Stomach (tissue), 19 donors: Measurements from ENCODE around the gene KLHL42. TPM values are rescaled to one million over a fixed set of nuclear protein-coding genes. Genes with fewer than 3 reads are reported as not detected.
A peak's percentile ranks its signal among the peaks of the same experiment; 100 is the strongest.

Source experiments
- DNase-seq, 2 donors: peaks; one replicate each; pipeline versions ENCODE4 v3.0.0 to v3.0.0-alpha.2; 2013 to 2019
- H3K27ac ChIP-seq, 5 donors: fragments of 200-600 bp in 4 of 5; sonication (generic) in 4 of 5; one replicate each; pipeline ENCODE4 v1.5.1; 2013 to 2019; ENCODE audit warnings: mild to moderate bottlenecking in 1 of 5, moderate library complexity in 1 of 5
- H3K27me3 ChIP-seq, 3 donors: fragments of 200-600 bp; sonication (generic); one replicate each; pipeline ENCODE4 v1.5.1; 2017 to 2019; ENCODE audit warnings: mixed run types in 1 of 3
- H3K36me3 ChIP-seq, 4 donors: fragments of 200-600 bp; sonication (generic); 1 replicate in 3 of 4; 2 replicates in 1 of 4; pipeline ENCODE4 v1.5.1; 2016 to 2019
- H3K4me1 ChIP-seq, 4 donors: fragments of 200-600 bp; sonication (generic); one replicate each; pipeline ENCODE4 v1.5.1; 2016 to 2019
- H3K4me3 ChIP-seq, 4 donors: fragments of 200-600 bp; sonication (generic) in 3 of 4; one replicate each; pipeline ENCODE4 v1.5.1; 2016 to 2019; ENCODE audit warnings: mild to moderate bottlenecking in 1 of 4
- H3K9me3 ChIP-seq, 4 donors: fragments of 200-600 bp; sonication (generic); one replicate each; pipeline ENCODE4 v1.5.1; 2016 to 2019
- EP300 ChIP-seq: sonication (generic); formaldehyde crosslinking; IDR thresholded peaks from one replicate; pipeline ENCODE4 v1.6.1; 2017; ENCODE audit warnings: antibody characterized with exemption
- POLR2A ChIP-seq, 4 donors: fragments of 450-650 bp; IDR thresholded peaks; one replicate each; pipeline ENCODE4 v1.6.1; 2016; ENCODE audit warnings: antibody characterized with exemption in 4 of 4, control low read depth in 2 of 4, mild to moderate bottlenecking in 1 of 4, moderate library complexity in 1 of 4
- POLR2AphosphoS5 ChIP-seq, 3 donors: sonication (generic); formaldehyde crosslinking; IDR thresholded peaks; one replicate each; pipeline ENCODE4 v1.6.1; 2016; ENCODE audit warnings: antibody characterized with exemption in 3 of 3
- WGBS, 5 donors: extraction: QIAGEN DNeasy Blood & Tissue Kit in 3 of 5; methylation state at CpG; one replicate each; pipeline versions ENCODE4 v1.1.5 to v1.1.7; 2013 to 2018; 5-methylcytosine and 5-hydroxymethylcytosine counted together
- intact Hi-C: fragments of 100-400 bp; cut with DNase I; formaldehyde crosslinking; loops from one replicate; pipeline ENCODE4 v1.15.1; 2023; ENCODE audit warnings: low total_unique reads
- long read RNA-seq, 10 donors: transcript quantifications; one replicate each; lab custom pipeline, GENCODE V29; 2026
- polyA plus RNA-seq, 3 donors: library from polyadenylated mRNA; stranded (reverse); fragments of 200-250 nt; gene quantifications; one replicate each; pipeline ENCODE4 v1.2.3, GENCODE V29; 2013
- total RNA-seq, 5 donors: library from RNA; depleted of rRNA; stranded (reverse); fragments of >200 nt; gene quantifications; one replicate each; pipeline versions ENCODE4 v1.1.0 to v1.2.3, GENCODE V29; 2014 to 2016
- TF ChIP-seq, protein P1 (sequence below), 7 experiments: fragments of 450-650 bp in 4 of 7; fragments of 200-600 bp in 3 of 7; sonication (generic) in 3 of 7; IDR thresholded peaks; one replicate each; pipeline ENCODE4 v1.5.1; 2016 to 2019; ENCODE audit warnings: antibody characterized with exemption in 7 of 7, control low read depth in 2 of 7, mild to moderate bottlenecking in 1 of 7
- donor health status: healthy with polysubstance abuse.
- donor health status: Bipolar disorder and iron deficiency.
- donor health status: healthy.

KLHL42 gene, protein sequence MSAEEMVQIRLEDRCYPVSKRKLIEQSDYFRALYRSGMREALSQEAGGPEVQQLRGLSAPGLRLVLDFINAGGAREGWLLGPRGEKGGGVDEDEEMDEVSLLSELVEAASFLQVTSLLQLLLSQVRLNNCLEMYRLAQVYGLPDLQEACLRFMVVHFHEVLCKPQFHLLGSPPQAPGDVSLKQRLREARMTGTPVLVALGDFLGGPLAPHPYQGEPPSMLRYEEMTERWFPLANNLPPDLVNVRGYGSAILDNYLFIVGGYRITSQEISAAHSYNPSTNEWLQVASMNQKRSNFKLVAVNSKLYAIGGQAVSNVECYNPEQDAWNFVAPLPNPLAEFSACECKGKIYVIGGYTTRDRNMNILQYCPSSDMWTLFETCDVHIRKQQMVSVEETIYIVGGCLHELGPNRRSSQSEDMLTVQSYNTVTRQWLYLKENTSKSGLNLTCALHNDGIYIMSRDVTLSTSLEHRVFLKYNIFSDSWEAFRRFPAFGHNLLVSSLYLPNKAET
- total RNA-seq (100 to 1,000 TPM in 1 of 5 donors, 10 to 100 TPM in 4; 13.3 to 141 (median 54.5) TPM), polyA plus RNA-seq (1 to 10 TPM; 5.1 to 7.7 (median 5.3) TPM)
- long read RNA-seq, donor 1, full-length matches to known transcripts: 6 of 6 reads
- long read RNA-seq, donor 1, partial matches to known transcripts: 0 of 6 reads
- long read RNA-seq, donor 1, other reads (novel, unspliced or antisense): 0 of 6 reads
- long read RNA-seq, donor 2, full-length matches to known transcripts: 11 of 11 reads
- long read RNA-seq, donor 2, partial matches to known transcripts: 0 of 11 reads
- long read RNA-seq, donor 2, other reads (novel, unspliced or antisense): 0 of 11 reads
- long read RNA-seq, donor 3, full-length matches to known transcripts: 3 of 3 reads
- long read RNA-seq, donor 3, partial matches to known transcripts: 0 of 3 reads
- long read RNA-seq, donor 3, other reads (novel, unspliced or antisense): 0 of 3 reads
- long read RNA-seq, donor 4, full-length matches to known transcripts: 3 of 3 reads
- long read RNA-seq, donor 4, partial matches to known transcripts: 0 of 3 reads
- long read RNA-seq, donor 4, other reads (novel, unspliced or antisense): 0 of 3 reads
- long read RNA-seq, donor 5, full-length matches to known transcripts: 5 of 5 reads
- long read RNA-seq, donor 5, partial matches to known transcripts: 0 of 5 reads
- long read RNA-seq, donor 5, other reads (novel, unspliced or antisense): 0 of 5 reads
- long read RNA-seq, donor 6, full-length matches to known transcripts: 13 of 13 reads
- long read RNA-seq, donor 6, partial matches to known transcripts: 0 of 13 reads
- long read RNA-seq, donor 6, other reads (novel, unspliced or antisense): 0 of 13 reads
- long read RNA-seq, donor 7, full-length matches to known transcripts: 13 of 13 reads
- long read RNA-seq, donor 7, partial matches to known transcripts: 0 of 13 reads
- long read RNA-seq, donor 7, other reads (novel, unspliced or antisense): 0 of 13 reads
- long read RNA-seq, donor 8, full-length matches to known transcripts: 7 of 7 reads
- long read RNA-seq, donor 8, partial matches to known transcripts: 0 of 7 reads
- long read RNA-seq, donor 8, other reads (novel, unspliced or antisense): 0 of 7 reads
- long read RNA-seq, donor 9, full-length matches to known transcripts: 5 of 5 reads
- long read RNA-seq, donor 9, partial matches to known transcripts: 0 of 5 reads
- long read RNA-seq, donor 9, other reads (novel, unspliced or antisense): 0 of 5 reads
- long read RNA-seq, donor 10, full-length matches to known transcripts: 3 of 3 reads
- long read RNA-seq, donor 10, partial matches to known transcripts: 0 of 3 reads
- long read RNA-seq, donor 10, other reads (novel, unspliced or antisense): 0 of 3 reads

DNA sequence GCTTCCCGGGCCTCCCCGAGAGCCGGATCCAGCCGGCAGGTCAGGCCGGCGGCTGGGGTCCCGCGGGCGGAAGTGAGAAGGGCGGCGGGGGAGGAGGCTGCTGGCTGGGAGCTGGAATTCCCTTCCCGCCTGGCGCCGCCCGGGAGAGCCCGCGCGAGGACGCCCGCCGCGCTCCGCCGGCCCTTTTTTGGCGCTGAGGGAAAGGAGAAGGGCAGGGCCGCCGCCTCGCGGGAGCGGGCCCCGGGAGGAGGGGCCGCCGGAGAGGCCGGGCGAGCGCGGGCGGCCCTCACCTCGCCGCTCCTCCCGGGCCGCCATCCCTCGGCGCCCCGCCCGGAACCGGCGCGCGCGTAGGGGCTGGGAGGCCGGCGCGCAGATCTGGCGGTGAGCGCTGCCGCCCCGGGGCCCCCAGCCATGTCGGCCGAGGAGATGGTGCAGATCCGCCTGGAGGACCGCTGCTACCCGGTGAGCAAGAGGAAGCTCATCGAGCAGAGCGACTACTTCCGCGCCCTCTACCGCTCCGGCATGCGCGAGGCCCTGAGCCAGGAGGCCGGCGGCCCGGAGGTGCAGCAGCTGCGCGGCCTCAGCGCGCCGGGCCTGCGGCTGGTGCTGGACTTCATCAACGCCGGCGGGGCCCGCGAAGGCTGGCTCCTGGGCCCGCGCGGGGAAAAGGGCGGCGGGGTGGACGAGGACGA, at the start of gene KLHL42, which contains the start of gene MANSC4:
Gene KLHL42, plus strand, starts transcription at position 314 of the 692 bp plus-strand sequence. Its CDS starts 98 bp downstream, at position 412.
Gene MANSC4, minus strand, starts transcription at position 317 of the 692 bp plus-strand sequence. CDS start 8,960 bp downstream, outside the sequence.
- peak in 2 of 3 donors; percentile 20 to 37 for TF ChIP-seq POLR2AphosphoS5 (IDR thresholded peaks at IDR 0.05)
- TF ChIP-seq, protein P1, sequence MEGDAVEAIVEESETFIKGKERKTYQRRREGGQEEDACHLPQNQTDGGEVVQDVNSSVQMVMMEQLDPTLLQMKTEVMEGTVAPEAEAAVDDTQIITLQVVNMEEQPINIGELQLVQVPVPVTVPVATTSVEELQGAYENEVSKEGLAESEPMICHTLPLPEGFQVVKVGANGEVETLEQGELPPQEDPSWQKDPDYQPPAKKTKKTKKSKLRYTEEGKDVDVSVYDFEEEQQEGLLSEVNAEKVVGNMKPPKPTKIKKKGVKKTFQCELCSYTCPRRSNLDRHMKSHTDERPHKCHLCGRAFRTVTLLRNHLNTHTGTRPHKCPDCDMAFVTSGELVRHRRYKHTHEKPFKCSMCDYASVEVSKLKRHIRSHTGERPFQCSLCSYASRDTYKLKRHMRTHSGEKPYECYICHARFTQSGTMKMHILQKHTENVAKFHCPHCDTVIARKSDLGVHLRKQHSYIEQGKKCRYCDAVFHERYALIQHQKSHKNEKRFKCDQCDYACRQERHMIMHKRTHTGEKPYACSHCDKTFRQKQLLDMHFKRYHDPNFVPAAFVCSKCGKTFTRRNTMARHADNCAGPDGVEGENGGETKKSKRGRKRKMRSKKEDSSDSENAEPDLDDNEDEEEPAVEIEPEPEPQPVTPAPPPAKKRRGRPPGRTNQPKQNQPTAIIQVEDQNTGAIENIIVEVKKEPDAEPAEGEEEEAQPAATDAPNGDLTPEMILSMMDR (IDR thresholded peaks at IDR 0.05): no peak
- Histone ChIP-seq H3K4me1 (peaks cover 17 to 53% (median 35%) of the 10 kb centered on the region in 4 donors), H3K27ac (peak within 1 kb of the TSS; percentile 91 to 95 (median 94)), H3K27me3 (no peaks in the 10 kb centered on the region), H3K4me3 (peak within 1 kb of the TSS; percentile 77 to 85 (median 79)), H3K36me3 (no peaks in the 10 kb centered on the region), H3K9me3 (no peaks in the 10 kb centered on the region)
- peak; percentile 67 to 91 for DNase-seq
- 0 to 3% (median 1%) methylated on average over 15 to 91 of the region's 92 CpGs for WGBS, 5 donors
- intact Hi-C loops: no loop called here

DNA sequence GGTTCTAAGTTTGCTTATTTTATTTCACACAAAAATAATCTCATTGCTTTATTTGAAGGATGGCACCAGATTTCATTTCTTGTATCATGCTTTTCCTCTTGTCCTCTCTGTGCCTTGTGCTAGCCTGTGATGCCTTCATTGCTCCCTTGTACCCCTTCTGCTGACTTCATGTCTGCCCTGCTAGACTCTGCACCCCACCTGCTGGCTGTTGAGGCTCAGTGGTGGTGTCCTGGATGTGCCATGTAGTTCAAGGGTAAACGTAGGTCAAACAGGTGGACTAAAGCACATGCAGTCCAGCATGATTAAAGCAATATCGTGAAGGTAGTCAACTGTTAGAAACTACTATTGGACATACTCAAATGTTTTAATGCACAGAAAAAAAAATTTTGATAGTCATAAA, 47.8 kb upstream of the KLHL42 start:
- peak; percentile 29 to 32 for DNase-seq
- TF ChIP-seq EP300 (no peak), POLR2AphosphoS5 (IDR thresholded peaks at IDR 0.05) (no peak), POLR2A (IDR thresholded peaks at IDR 0.05) (no peak)
- TF ChIP-seq, protein P1 (IDR thresholded peaks at IDR 0.05): peak in 1 of 7 experiments; percentile 7
- Histone ChIP-seq H3K4me1 (no peaks in the 10 kb centered on the region), H3K27me3 (no peaks in the 10 kb centered on the region), H3K9me3 (no peaks in the 10 kb centered on the region), H3K4me3 (no peak overlapping the region), H3K27ac (no peak overlapping the region), H3K36me3 (peaks cover 4 to 70% (median 62%) of the 10 kb centered on the region in 4 donors)
- intact Hi-C loops: loop anchor here (10.0 kb wide), 1 partner anchor 83 kb away; no protein-coding TSS in a partner anchor
- WGBS, 5 donors: 33 to 66% (median 48%) methylated on average over 2 of the region's 2 CpGs

DNA sequence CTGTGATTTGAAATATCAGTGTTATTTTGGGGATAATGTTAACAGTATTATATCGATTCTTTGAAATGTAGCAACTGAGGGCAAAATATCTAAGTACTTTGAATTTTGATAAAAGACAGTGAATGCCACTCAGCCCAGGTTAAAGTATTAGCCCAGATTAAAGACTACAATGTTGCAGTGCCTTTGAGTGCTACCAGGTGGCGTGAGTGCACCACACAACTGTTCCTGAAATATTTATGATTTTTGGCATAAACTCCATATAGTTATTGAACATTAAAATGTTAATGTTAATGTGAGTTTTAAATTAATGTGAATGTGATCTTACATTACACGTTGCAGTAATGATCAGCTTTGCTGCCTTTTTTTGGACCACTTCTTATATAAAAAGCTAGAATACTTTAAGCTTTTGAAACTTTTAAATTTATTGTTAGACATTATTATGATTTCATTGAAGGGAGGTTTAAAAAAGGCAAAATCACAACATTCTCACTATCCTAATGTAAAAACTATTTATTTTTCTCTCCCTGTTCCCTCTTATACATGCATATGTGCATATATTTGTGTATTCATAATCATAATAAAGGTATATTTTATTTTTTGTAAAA, 46.9 kb upstream of the KLHL42 start:
- DNase-seq: peak in 1 of 2 donors; percentile 61
- Histone ChIP-seq H3K27me3 (no peaks in the 10 kb centered on the region), H3K36me3 (peaks cover 4 to 77% (median 66%) of the 10 kb centered on the region in 4 donors), H3K27ac (no peak overlapping the region), H3K4me3 (no peak overlapping the region), H3K9me3 (no peaks in the 10 kb centered on the region), H3K4me1 (no peaks in the 10 kb centered on the region)
- WGBS, 5 donors: 30 to 45% (median 40%) methylated on average over 3 of the region's 3 CpGs
- TF ChIP-seq EP300 (no peak), POLR2A (IDR thresholded peaks at IDR 0.05) (no peak), POLR2AphosphoS5 (IDR thresholded peaks at IDR 0.05) (no peak)
- TF ChIP-seq, protein P1 (IDR thresholded peaks at IDR 0.05): peak in 5 of 7 experiments; percentile 58 to 76 (median 65)
- intact Hi-C loops: loop anchor here (10.0 kb wide), 1 partner anchor 82 kb away; no protein-coding TSS in a partner anchor
